SW 1271 (cell line): Measurements from ENCODE around the gene HBG2.

ENCODE experiments used
- DNase-seq, 2 experiments: peaks; one replicate each; lab custom pipeline; 2025; lab: John Stamatoyannopoulos, UW

Gene HBG2

GRCh38 chr11:5229356-5229755 lies 25.2 kb downstream of the HBG2 start:
- DNase-seq, result no peak

- no peak for DNase-seq
These were observed 26.5 kb downstream of the HBG2 start for GRCh38 chr11:5228124-5228523.

DNA sequence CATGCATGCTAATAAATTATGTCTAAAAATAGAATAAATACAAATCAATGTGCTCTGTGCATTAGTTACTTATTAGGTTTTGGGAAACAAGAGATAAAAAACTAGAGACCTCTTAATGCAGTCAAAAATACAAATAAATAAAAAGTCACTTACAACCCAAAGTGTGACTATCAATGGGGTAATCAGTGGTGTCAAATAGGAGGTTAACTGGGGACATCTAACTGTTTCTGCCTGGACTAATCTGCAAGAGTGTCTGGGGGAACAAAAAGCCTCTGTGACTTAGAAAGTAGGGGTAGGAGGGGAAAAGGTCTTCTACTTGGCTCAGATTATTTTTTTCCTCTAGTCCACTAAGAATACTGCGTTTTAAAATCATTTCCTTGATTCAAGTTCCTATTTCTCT lies 26.9 kb downstream of the HBG2 start:
- no peak for DNase-seq

DNA sequence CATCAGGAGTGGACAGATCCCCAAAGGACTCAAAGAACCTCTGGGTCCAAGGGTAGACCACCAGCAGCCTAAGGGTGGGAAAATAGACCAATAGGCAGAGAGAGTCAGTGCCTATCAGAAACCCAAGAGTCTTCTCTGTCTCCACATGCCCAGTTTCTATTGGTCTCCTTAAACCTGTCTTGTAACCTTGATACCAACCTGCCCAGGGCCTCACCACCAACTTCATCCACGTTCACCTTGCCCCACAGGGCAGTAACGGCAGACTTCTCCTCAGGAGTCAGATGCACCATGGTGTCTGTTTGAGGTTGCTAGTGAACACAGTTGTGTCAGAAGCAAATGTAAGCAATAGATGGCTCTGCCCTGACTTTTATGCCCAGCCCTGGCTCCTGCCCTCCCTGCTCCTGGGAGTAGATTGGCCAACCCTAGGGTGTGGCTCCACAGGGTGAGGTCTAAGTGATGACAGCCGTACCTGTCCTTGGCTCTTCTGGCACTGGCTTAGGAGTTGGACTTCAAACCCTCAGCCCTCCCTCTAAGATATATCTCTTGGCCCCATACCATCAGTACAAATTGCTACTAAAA lies 27.8 kb downstream of the HBG2 start, which contains the start of gene HBB:
HBB (minus strand) TSS at position 340 of the 579 bp plus-strand sequence; CDS start at position 290, 50 bp downstream.
- peak in 1 of 2 experiments; percentile 17 for DNase-seq

- no peak for DNase-seq
These were observed 29.1 kb downstream of the HBG2 start for GRCh38 chr11:5225480-5225871.

- DNase-seq, result no peak
These were observed 29.8 kb downstream of the HBG2 start for GRCh38 chr11:5224538-5225479.

GRCh38 chr11:5223686-5224085 lies 30.9 kb downstream of the HBG2 start:
- DNase-seq, result no peak

DNA sequence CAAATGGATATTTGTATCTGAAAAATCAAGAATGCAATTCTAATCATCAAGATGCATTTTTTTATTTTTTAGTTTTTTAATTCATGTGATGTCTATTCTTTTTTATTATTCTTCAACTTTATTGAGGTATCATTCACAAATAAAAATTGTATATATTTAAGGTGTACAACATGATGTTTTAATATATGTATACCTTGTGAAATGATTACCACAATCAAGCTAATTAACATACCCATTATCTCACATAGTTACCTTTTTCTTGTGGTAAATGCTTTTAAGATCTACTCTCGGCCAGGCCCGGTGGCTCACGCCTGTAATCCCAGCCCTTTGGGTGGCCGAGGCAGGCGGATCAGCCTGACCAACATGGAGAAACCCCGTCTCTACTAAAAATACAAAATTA lies 31.4 kb downstream of the HBG2 start:
- DNase-seq, result no peak

DNA sequence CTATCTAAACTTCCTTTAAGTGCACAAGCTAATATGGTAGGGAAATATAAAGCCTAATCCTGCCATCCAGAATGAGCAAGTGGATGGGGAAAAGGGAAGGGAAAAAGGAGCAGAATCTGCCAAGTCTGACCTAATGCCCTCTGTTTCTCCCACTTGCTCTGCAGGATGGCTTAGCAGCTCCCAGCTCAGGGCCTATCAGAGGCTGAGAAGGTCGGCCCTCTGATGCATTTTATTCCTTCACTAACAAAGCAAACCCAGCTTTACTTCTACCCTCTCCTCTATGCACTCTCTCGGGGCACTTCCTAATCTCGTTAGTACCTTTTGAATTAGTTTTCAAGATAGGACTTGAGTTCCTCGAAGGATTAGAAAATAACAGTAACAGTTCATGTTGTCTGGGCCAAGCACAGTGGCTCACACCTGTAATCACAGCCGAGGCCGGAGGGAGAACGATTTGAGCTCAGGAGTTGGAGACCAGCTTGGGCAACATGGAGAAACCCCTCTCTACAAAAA lies 44.1 kb downstream of the HBG2 start:
- no peak for DNase-seq

GRCh38 chr11:5204787-5205186 lies 49.8 kb downstream of the HBG2 start:
- peak; percentile 56 to 76 for DNase-seq

GRCh38 chr11:5203366-5203765 lies 51.2 kb downstream of the HBG2 start:
- no peak for DNase-seq
